Gastrocnemius medialis (tissue), 4 donors: ENCODE data around the gene ZFHX2. TPM values are rescaled to one million over a fixed set of nuclear protein-coding genes. Genes with fewer than 3 reads are reported as not detected.

Experiments
- ATAC-seq, 2 donors: fragments of 150-250 bp; one replicate each; pipeline ENCODE4 v1.9.1; 2016
- DNase-seq, 2 donors: peaks; one replicate each; pipeline ENCODE4 v3.0.0-alpha.2; 2019
- H3K27ac ChIP-seq, 4 donors: fragments of 200-600 bp; sonication (generic); 1 replicate in 1 of 4; 2 replicates in 3 of 4; pipeline ENCODE4 v1.5.1; 2016 to 2018; ENCODE audit warnings: mild to moderate bottlenecking in 2 of 4, moderate library complexity in 1 of 4
- H3K27me3 ChIP-seq, 3 donors: fragments of 200-600 bp; sonication (generic) in 2 of 3; 1 replicate in 1 of 3; 2 replicates in 2 of 3; pipeline versions ENCODE4 v1.5.1 to v1.6.0; 2016 to 2019; ENCODE audit warnings: mild to moderate bottlenecking in 1 of 3, moderate library complexity in 1 of 3
- H3K36me3 ChIP-seq, 2 donors: fragments of 200-600 bp; sonication (generic) in 1 of 2; one replicate each; pipeline ENCODE4 v1.5.1; 2017 to 2018
- H3K4me1 ChIP-seq, 2 donors: fragments of 200-600 bp; sonication (generic) in 1 of 2; one replicate each; pipeline ENCODE4 v1.5.1; 2016 to 2017; ENCODE audit warnings: mild to moderate bottlenecking in 2 of 2
- H3K4me3 ChIP-seq, 4 donors: fragments of 200-600 bp; sonication (generic) in 3 of 4; 1 replicate in 1 of 4; 2 replicates in 3 of 4; pipeline ENCODE4 v1.5.1; 2016 to 2019; ENCODE audit warnings: mild to moderate bottlenecking in 2 of 4
- H3K9me3 ChIP-seq, 3 donors: fragments of 200-600 bp; sonication (generic) in 2 of 3; 1 replicate in 1 of 3; 2 replicates in 2 of 3; pipeline ENCODE4 v1.5.1; 2016 to 2019
- POLR2A ChIP-seq, 2 donors: fragments of 450-650 bp; IDR thresholded peaks; one replicate each; pipeline ENCODE4 v1.6.1; 2017; ENCODE audit warnings: antibody characterized with exemption in 2 of 2, mild to moderate bottlenecking in 2 of 2, moderate library complexity in 2 of 2
- in situ Hi-C, 4 donors: fragments of 200-750 bp; cut with MboI; loops; one replicate each; pipeline versions ENCODE4 v1.15.0 to v1.8.0; 2017; ENCODE audit warnings: low sequenced_read_pairs in 4 of 4
- intact Hi-C: fragments of 100-400 bp; cut with DNase I; formaldehyde crosslinking; loops from one replicate; pipeline ENCODE4 v1.15.1; 2023; ENCODE audit warnings: low total_unique reads
- total RNA-seq, 4 donors: library from RNA; depleted of rRNA; stranded (reverse); fragments of >200 nt; gene quantifications; one replicate each; pipeline versions ENCODE4 v1.1.0 to v1.2.3, GENCODE V29; 2016
- TF ChIP-seq, protein P1 (sequence below), 5 experiments: fragments of 450-650 bp in 3 of 5; fragments of 200-600 bp in 2 of 5; sonication (generic) in 2 of 5; IDR thresholded peaks in 4 of 5; conservative IDR thresholded peaks in 1 of 5; 1 replicate in 4 of 5; 2 replicates in 1 of 5; pipeline ENCODE4 v1.5.1; 2016 to 2019; ENCODE audit warnings: antibody characterized with exemption in 5 of 5, mild to moderate bottlenecking in 3 of 5, moderate library complexity in 3 of 5

Gene ZFHX2
- total RNA-seq, 4 donors from 2014 or later: 0.23 to 0.44 (median 0.41) TPM; not detected in 1

DNA sequence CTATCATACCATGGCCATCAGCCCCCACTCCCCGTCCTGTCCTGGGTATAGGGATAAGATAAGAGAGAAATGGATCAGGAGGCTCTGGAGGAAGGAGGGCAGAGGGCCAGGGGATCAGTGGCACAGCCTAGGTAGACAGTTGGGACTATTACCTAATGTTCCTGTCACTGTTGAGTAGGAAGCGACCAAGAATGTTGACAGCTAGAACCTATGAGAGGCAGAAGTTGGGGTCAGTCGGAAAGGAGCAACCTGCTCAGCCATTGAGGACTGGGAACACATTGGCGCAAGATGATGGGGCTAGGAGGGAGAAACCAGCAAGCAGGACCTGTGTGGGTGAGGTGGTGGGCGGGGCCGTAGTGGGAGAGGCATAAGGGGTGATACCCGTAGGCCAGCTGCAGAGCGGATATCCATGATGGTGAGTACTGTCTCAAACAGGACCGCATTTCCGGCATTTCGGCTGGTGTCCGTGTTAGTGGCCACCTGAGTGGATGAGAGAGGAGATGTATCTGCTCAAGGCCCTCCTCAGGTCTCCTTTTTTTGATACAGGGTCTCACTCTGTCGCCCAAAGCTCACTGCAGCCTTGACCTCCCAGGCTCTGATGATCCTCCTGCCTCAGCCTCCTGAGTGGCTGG, 12.7 kb upstream of the ZFHX2 start:
- intact Hi-C loops (no loop called here), in situ Hi-C loops (loop anchor here in 3 of 4 donors (10.0 to 25.0 kb wide), 3 partner anchors 227 to 977 kb away; partner anchors contain the start of genes ABHD4 (in 1 of the 3), DAD1 (in 1 of the 3) and PABPN1 (in 1 of the 3))
- DNase-seq: no peak
- Histone ChIP-seq H3K27ac (no peak overlapping the region), H3K4me1 (peaks cover 0 to 7% of the 10 kb centered on the region in 2 donors), H3K9me3 (no peaks in the 10 kb centered on the region), H3K27me3 (no peaks in the 10 kb centered on the region), H3K36me3 (no peaks in the 10 kb centered on the region), H3K4me3 (no peak overlapping the region)
- ATAC-seq: no peak
- no peak for TF ChIP-seq POLR2A (IDR thresholded peaks at IDR 0.05)
- TF ChIP-seq, protein P1, sequence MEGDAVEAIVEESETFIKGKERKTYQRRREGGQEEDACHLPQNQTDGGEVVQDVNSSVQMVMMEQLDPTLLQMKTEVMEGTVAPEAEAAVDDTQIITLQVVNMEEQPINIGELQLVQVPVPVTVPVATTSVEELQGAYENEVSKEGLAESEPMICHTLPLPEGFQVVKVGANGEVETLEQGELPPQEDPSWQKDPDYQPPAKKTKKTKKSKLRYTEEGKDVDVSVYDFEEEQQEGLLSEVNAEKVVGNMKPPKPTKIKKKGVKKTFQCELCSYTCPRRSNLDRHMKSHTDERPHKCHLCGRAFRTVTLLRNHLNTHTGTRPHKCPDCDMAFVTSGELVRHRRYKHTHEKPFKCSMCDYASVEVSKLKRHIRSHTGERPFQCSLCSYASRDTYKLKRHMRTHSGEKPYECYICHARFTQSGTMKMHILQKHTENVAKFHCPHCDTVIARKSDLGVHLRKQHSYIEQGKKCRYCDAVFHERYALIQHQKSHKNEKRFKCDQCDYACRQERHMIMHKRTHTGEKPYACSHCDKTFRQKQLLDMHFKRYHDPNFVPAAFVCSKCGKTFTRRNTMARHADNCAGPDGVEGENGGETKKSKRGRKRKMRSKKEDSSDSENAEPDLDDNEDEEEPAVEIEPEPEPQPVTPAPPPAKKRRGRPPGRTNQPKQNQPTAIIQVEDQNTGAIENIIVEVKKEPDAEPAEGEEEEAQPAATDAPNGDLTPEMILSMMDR (IDR thresholded peaks at IDR 0.05 in 4 of 5, conservative IDR thresholded peaks at IDR 0.05 in 1 of 5): no peak

DNA sequence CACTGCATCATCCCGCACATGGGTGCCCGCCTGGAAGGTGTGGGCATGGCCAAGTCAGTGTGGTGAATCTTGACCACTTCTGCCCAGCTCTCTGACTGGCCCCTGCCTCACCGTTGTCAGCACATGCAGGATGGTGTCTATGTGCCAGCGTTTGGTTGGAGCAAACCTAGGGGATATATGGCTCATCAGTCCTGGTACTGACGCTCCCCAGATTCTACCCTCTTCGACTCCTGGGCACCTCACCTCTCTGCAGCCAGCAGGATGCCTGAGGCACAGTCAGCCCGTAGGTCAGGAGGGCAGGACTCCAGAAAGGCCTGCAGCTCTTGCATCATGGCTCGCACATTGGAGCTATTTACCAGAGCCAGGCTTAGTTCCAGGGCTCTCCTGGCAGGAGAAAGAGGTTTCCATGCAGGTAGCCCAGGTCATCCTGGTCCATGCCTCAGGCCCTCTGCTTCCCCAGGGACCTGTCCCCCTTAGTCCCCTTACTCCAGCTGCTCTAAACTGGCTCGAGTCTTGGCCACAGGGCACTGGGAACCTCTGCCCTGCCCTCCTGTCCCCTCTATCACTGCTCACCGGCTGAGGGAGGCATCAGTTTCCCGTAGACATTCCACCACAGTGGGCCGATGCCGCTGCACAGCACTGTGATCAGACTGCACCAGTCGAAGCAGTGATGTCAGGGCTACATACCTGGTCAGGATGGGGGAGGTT, 12.1 kb upstream of the ZFHX2 start:
- in situ Hi-C loops: loop anchor here in 3 of 4 donors (10.0 to 25.0 kb wide), 3 partner anchors 226 to 976 kb away; partner anchors contain the start of genes ABHD4 (in 1 of the 3), DAD1 (in 1 of the 3) and PABPN1 (in 1 of the 3)
- H3K9me3 ChIP-seq: no peaks in the 10 kb centered on the region
- no peak overlapping the region for H3K4me3 ChIP-seq
- TF ChIP-seq POLR2A (IDR thresholded peaks at IDR 0.05): no peak
- TF ChIP-seq, protein P1 (IDR thresholded peaks at IDR 0.05 in 4 of 5, conservative IDR thresholded peaks at IDR 0.05 in 1 of 5): no peak
- no peak for ATAC-seq
- DNase-seq: no peak
- no peak overlapping the region for H3K27ac ChIP-seq
- intact Hi-C loops: no loop called here
- no peaks in the 10 kb centered on the region for H3K36me3 ChIP-seq
- peaks cover 0 to 7% of the 10 kb centered on the region in 2 donors for H3K4me1 ChIP-seq
- H3K27me3 ChIP-seq: no peaks in the 10 kb centered on the region

DNA sequence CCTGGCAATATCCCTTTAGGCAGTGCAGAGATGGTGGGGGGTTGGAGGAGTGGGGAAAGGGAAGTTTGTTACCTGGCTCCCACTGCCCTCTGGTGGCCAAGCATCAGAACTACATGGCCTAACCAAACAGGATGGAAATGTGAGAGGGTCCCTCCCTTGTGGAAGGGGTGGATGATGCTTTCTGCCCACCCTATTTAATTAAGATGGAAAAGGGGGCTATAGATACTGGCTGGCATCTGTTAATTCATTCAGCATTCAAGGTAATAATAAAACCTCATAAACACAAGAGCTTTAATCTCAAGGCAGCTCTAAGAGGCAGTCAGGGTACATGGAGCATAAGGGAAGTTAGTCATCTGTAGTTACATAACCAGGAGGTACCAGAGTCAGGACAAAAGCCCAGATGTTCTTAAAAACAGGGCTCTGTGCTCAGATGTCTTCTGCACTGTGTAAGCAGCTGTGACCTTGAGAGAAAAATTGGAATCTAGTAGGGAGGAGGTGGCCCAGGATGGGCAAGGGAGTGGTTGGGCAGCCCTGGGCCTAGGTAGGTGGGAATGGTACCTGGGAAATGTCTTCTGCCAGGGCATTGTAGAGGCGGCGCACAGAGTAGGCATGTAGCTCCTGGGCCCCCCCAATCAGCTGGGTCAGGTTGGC, 11.4 kb upstream of the ZFHX2 start:
- intact Hi-C loops (loop anchor here (1.0 kb wide), 1 partner anchor 85 kb away; no protein-coding TSS in a partner anchor), in situ Hi-C loops (loop anchor here in 3 of 4 donors (10.0 to 25.0 kb wide), 3 partner anchors 226 to 976 kb away; partner anchors contain the start of genes ABHD4 (in 1 of the 3), DAD1 (in 1 of the 3) and PABPN1 (in 1 of the 3))
- no peak overlapping the region for H3K4me3 ChIP-seq
- TF ChIP-seq, protein P1 (IDR thresholded peaks at IDR 0.05 in 4 of 5, conservative IDR thresholded peaks at IDR 0.05 in 1 of 5): peak; percentile 82 to 92 (median 84)
- TF ChIP-seq POLR2A (IDR thresholded peaks at IDR 0.05): no peak
- DNase-seq (no peak), ATAC-seq (peak in 1 of 2 donors; percentile 37)
- H3K27me3 ChIP-seq: no peaks in the 10 kb centered on the region
- peaks cover 3 to 7% of the 10 kb centered on the region in 2 donors for H3K4me1 ChIP-seq
- H3K36me3 ChIP-seq: no peaks in the 10 kb centered on the region
- no peaks in the 10 kb centered on the region for H3K9me3 ChIP-seq
- H3K27ac ChIP-seq: no peak overlapping the region

DNA sequence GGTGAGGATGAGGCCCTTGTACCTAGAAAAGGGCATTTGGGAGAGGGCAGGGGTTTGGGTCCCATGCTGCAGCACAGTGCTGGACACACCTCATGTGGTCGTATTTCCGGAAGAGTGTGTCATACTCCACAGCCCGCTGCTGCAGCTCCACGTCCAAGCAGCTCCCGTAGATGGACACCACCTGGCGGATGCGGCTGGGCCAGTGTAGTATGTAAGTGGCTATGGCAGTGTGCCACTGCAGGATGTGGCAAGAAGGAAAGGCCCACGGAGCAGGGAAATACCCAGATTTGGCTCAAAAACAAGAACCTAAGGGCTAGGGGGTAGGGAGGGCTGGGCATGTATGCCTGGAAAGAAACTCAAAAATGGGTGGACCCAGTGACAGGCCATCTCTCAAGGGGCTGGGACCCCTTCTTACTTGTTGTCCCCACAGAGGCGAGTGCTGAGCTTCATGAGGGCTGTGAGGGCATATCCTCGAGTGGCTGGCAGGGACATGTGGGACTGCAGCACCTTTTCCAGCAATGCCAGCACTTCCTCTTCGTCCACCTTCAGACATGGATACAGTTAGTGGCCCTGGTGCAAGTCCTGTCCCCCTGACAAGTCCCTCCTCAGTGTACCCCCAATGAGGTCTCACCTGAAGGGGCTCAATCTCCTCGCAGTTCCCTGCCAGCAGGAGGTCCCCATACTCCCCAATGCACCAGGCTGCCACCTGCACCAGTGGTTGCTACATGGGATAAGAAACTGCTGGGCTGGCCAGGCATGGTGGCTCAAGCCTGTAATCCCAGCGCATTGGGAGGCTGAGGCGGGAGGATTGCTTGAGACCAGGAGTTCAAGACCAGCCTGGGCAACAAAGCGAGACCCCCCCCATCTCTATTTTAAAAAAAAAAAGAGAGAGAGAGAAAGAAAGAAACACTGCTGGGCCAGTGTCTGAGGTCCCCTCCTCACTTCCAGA, 10.6 kb upstream of the ZFHX2 start:
- H3K4me3 ChIP-seq: no peak overlapping the region
- in situ Hi-C loops (loop anchor here in 3 of 4 donors (10.0 to 25.0 kb wide), 3 partner anchors 225 to 975 kb away; partner anchors contain the start of genes ABHD4 (in 1 of the 3), DAD1 (in 1 of the 3) and PABPN1 (in 1 of the 3)), intact Hi-C loops (loop anchor here (1.0 kb wide), 1 partner anchor 84 kb away; no protein-coding TSS in a partner anchor)
- no peaks in the 10 kb centered on the region for H3K9me3 ChIP-seq
- H3K27me3 ChIP-seq: no peaks in the 10 kb centered on the region
- ATAC-seq: peak in 1 of 2 donors; percentile 37
- H3K27ac ChIP-seq: no peak overlapping the region
- no peaks in the 10 kb centered on the region for H3K36me3 ChIP-seq
- peaks cover 11 to 13% of the 10 kb centered on the region in 2 donors for H3K4me1 ChIP-seq
- DNase-seq: peak in 1 of 2 donors; percentile 52
- TF ChIP-seq POLR2A (IDR thresholded peaks at IDR 0.05): no peak
- TF ChIP-seq, protein P1 (IDR thresholded peaks at IDR 0.05 in 4 of 5, conservative IDR thresholded peaks at IDR 0.05 in 1 of 5): no peak
